DOHH2 (cell line): ENCODE results near the gene PAQR5.

Source experiments
- H3F3A ChIP-seq: fragments of 200-600 bp; sonication (generic), shearing (Covaris generic); 2 replicates; pipeline ENCODE4 v1.6.0; 2016; ENCODE audit warnings: antibody characterized with exemption, mild to moderate bottlenecking; ENCODE audit not compliant: control insufficient read depth, insufficient read depth
- H3K27ac ChIP-seq: fragments of 200-600 bp; sonication (generic); 2 replicates; pipeline ENCODE4 v1.5.1; 2014; ENCODE audit warnings: low read depth, mild to moderate bottlenecking, low read length, moderate library complexity
- H3K27me3 ChIP-seq: fragments of 200-600 bp; sonication (generic); 2 replicates; pipeline ENCODE4 v1.6.1; 2014; ENCODE audit warnings: mild to moderate bottlenecking, low read length, mixed read lengths; ENCODE audit not compliant: control insufficient read depth
- H3K36me3 ChIP-seq: fragments of 200-600 bp; sonication (generic); 2 replicates; pipeline ENCODE4 v1.6.1; 2014; ENCODE audit warnings: mild to moderate bottlenecking, low read length, moderate library complexity, mixed read lengths; ENCODE audit not compliant: control insufficient read depth
- H3K4me1 ChIP-seq: fragments of 200-600 bp; sonication (generic); 2 replicates; pipeline ENCODE4 v1.6.1; 2014; ENCODE audit warnings: mild to moderate bottlenecking, low read length, mixed read lengths; ENCODE audit not compliant: control insufficient read depth
- H3K4me2 ChIP-seq: fragments of 200-600 bp; sonication (generic); 2 replicates; pipeline ENCODE4 v1.6.0; 2014; ENCODE audit warnings: mild to moderate bottlenecking, low read length, moderate library complexity
- H3K4me3 ChIP-seq: fragments of 200-600 bp; sonication (generic); 2 replicates; pipeline ENCODE4 v1.5.1; 2014; ENCODE audit warnings: mild to moderate bottlenecking, low read length, mixed read lengths
- H3K79me2 ChIP-seq: fragments of 200-600 bp; sonication (generic); 2 replicates; pipeline ENCODE4 v1.6.1; 2014; ENCODE audit warnings: mild to moderate bottlenecking, low read length, mixed read lengths; ENCODE audit not compliant: control insufficient read depth
- H3K9me2 ChIP-seq: fragments of 200-600 bp; sonication (generic); replicated peaks from 2 replicates; pipeline ENCODE4 v1.6.1; 2014; ENCODE audit warnings: mild to moderate bottlenecking, low read length, mixed read lengths; ENCODE audit not compliant: control insufficient read depth
- H3K9me3 ChIP-seq: fragments of 200-600 bp; sonication (generic); 2 replicates; pipeline ENCODE4 v1.6.1; 2014; ENCODE audit warnings: antibody characterized with exemption, low read length, mixed read lengths; ENCODE audit not compliant: control insufficient read depth, insufficient read depth
- H4K20me1 ChIP-seq: fragments of 200-600 bp; sonication (generic); 2 replicates; pipeline ENCODE4 v1.6.0; 2014; ENCODE audit warnings: low read depth, mild to moderate bottlenecking, antibody characterized with exemption, low read length, moderate library complexity; ENCODE audit not compliant: control insufficient read depth, insufficient read depth
- EZH2phosphoT487 ChIP-seq: fragments of 200-600 bp; sonication (generic); IDR thresholded peaks from 2 replicates; pipeline ENCODE4 v1.6.1; 2017; ENCODE audit warnings: borderline replicate concordance, mild to moderate bottlenecking, antibody characterized with exemption, low read length, moderate library complexity, mixed read lengths
- TF ChIP-seq, protein P1 (sequence below): fragments of 200-600 bp; sonication (generic); IDR thresholded peaks from one replicate; pipeline ENCODE4 v1.5.1; 2014; ENCODE audit warnings: antibody characterized with exemption, mild to moderate bottlenecking, low read depth, low read length; ENCODE audit not compliant: poor library complexity, severe bottlenecking

The PAQR5 gene

DNA sequence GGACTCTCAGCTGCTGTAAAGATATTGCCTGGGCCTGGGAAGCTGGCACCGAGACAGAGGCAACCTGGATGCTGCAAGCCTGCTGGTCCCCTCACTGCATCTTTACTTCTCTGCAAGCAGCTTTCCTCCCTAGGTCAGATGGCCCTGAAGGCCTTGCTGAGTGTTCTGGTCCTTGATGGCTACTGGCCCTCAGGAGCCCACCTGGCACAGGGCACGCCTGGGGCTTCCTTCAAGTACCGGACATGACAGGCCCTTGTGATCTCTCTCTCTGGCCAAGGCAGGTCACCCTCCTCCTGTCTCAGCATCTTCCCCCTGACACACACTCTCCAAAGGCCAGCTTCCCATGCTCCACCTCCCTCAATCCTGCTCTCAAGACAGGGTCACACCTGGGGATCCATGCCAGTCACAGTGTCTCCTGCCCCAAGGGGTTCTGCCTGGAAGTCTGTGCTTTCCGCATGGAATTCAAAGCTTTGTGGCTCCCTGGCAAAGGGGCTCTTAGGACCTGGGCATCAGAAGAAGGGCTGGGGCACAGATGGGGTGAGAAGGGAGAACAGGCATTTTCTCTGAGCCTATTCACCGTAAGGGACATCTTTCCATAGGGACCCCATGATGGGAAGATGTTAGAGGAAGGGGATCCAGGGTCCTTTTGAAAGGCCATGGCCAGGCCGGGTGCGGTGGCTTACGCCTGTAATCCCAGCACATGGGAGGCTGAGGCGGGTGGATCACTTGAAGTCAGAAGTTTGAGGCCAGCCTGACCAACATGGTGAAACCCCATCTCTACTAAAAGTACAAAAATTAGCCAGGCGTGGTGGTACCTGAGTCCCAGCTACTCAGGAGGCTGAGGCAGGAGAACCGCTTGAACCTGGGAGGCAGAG is 4.7 kb upstream of the PAQR5 start:
- no peaks in the 10 kb centered on the region for H3K4me1 ChIP-seq
- H3F3A ChIP-seq: no peaks in the 10 kb centered on the region
- H3K27me3 ChIP-seq: peaks cover 20% of the 10 kb centered on the region
- H3K79me2 ChIP-seq: no peaks in the 10 kb centered on the region
- H4K20me1 ChIP-seq: no peaks in the 10 kb centered on the region
- H3K4me3 ChIP-seq: no peak overlapping the region
- no peaks in the 10 kb centered on the region for H3K36me3 ChIP-seq
- no peaks in the 10 kb centered on the region for H3K9me3 ChIP-seq
- H3K9me2 ChIP-seq: no peaks in the 10 kb centered on the region
- no peak overlapping the region for H3K4me2 ChIP-seq
- TF ChIP-seq, protein P1, sequence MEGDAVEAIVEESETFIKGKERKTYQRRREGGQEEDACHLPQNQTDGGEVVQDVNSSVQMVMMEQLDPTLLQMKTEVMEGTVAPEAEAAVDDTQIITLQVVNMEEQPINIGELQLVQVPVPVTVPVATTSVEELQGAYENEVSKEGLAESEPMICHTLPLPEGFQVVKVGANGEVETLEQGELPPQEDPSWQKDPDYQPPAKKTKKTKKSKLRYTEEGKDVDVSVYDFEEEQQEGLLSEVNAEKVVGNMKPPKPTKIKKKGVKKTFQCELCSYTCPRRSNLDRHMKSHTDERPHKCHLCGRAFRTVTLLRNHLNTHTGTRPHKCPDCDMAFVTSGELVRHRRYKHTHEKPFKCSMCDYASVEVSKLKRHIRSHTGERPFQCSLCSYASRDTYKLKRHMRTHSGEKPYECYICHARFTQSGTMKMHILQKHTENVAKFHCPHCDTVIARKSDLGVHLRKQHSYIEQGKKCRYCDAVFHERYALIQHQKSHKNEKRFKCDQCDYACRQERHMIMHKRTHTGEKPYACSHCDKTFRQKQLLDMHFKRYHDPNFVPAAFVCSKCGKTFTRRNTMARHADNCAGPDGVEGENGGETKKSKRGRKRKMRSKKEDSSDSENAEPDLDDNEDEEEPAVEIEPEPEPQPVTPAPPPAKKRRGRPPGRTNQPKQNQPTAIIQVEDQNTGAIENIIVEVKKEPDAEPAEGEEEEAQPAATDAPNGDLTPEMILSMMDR: no peak
- no peak for TF ChIP-seq EZH2phosphoT487
- no peak overlapping the region for H3K27ac ChIP-seq

DNA sequence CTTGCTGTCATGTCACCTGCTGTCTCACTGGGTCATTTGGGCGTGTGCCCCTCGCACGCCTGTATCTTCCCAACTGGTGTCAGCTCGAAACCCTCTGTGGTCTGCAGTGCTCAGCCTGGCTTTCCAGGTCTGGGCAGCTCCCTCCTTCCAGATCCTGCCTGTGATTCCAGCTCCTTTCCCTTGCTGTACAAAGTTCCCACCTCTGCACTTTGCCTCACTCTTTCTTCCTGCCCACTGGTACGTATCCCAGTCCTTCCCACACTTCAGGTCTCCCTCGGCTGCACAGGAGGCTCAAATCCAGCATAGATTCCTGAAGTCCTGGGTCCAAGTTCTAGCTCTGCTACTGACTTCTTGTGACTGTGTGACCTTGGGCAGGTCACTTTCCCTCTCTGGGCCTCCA is 2.1 kb upstream of the PAQR5 start:
- no peak overlapping the region for H3K4me2 ChIP-seq
- H3K9me2 ChIP-seq: no peaks in the 10 kb centered on the region
- no peaks in the 10 kb centered on the region for H3K79me2 ChIP-seq
- no peak overlapping the region for H3K27ac ChIP-seq
- TF ChIP-seq, protein P1: no peak
- no peak for TF ChIP-seq EZH2phosphoT487
- H3K27me3 ChIP-seq: peaks cover 32% of the 10 kb centered on the region
- H3K36me3 ChIP-seq: no peaks in the 10 kb centered on the region
- H3F3A ChIP-seq: no peaks in the 10 kb centered on the region
- H3K4me1 ChIP-seq: no peaks in the 10 kb centered on the region
- H3K9me3 ChIP-seq: no peaks in the 10 kb centered on the region
- H4K20me1 ChIP-seq: no peaks in the 10 kb centered on the region
- H3K4me3 ChIP-seq: no peak overlapping the region

DNA sequence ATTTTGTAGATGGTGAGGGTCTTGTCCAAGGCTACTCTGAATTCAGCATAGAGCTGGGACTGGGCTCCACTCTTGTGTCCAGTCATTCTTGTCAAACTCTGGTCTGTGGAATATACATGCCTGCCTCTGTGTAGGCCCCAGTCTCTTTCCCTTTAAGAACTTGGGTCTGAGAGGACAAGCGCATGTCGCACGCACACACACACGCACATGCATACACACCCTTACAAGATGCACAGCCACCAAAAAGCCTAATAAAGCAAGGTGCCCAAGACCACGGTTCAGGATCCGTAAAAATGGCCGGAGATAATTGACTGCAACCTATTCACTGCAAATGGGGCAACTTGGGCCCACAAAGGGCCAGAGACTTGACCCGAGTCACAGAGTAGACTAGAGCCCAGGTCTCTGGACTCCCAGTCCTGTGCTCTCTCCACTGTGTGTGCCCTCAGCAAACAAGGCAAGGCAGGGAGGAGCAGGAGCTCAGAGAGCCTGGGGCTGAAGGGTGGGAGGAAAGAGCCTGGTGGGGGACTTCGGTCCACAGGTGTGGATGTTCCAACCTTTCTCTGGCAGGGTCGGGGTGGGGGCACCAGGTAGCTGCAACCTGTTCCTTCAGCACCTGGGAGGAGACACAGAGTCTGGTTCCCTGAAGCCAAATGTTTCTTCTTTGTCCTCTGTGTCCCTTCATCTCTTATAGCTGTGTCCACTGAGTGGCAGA is 914 bp upstream of the PAQR5 start:
- Histone ChIP-seq H3K36me3 (no peaks in the 10 kb centered on the region), H3K79me2 (no peaks in the 10 kb centered on the region), H3K9me3 (no peaks in the 10 kb centered on the region), H3K27me3 (peaks cover 32% of the 10 kb centered on the region), H3K27ac (no peak overlapping the region), H3K4me3 (no peak overlapping the region), H3F3A (no peaks in the 10 kb centered on the region), H4K20me1 (no peaks in the 10 kb centered on the region), H3K4me2 (no peak overlapping the region), H3K9me2 (no peaks in the 10 kb centered on the region), H3K4me1 (no peaks in the 10 kb centered on the region)
- TF ChIP-seq, protein P1: no peak
- no peak for TF ChIP-seq EZH2phosphoT487
